Duodenal mucosa (tissue), 2 donors: ENCODE data around the gene KCNIP3.

ENCODE experiments used
- H3K27ac ChIP-seq: one replicate; pipeline ENCODE4 v1.7.0; 2013; ENCODE audit warnings: low read depth, low read length
- H3K27me3 ChIP-seq, 2 donors: one replicate each; pipeline ENCODE4 v1.7.0; 2013; ENCODE audit warnings: low read length in 2 of 2, control low read depth in 1 of 2; ENCODE audit not compliant: insufficient read depth in 2 of 2, control insufficient read depth in 1 of 2
- H3K36me3 ChIP-seq, 2 donors: one replicate each; pipeline ENCODE4 v1.7.0; 2013; ENCODE audit warnings: low read length in 2 of 2, control low read depth in 1 of 2; ENCODE audit not compliant: insufficient read depth in 2 of 2, control insufficient read depth in 1 of 2
- H3K4me1 ChIP-seq, 2 donors: one replicate each; pipeline ENCODE4 v1.7.0; 2013; ENCODE audit warnings: low read length in 2 of 2, control low read depth in 1 of 2; ENCODE audit not compliant: insufficient read depth in 2 of 2, control insufficient read depth in 1 of 2
- H3K4me3 ChIP-seq, 2 donors: one replicate each; pipeline ENCODE4 v1.7.0; 2013; ENCODE audit warnings: low read length in 2 of 2, low read depth in 1 of 2
- H3K9ac ChIP-seq, 2 donors: one replicate each; pipeline ENCODE4 v1.7.0; 2013; ENCODE audit warnings: low read length in 2 of 2, low read depth in 1 of 2
- H3K9me3 ChIP-seq, 2 donors: one replicate each; pipeline ENCODE4 v1.7.0; 2013; ENCODE audit warnings: low read length in 2 of 2, control low read depth in 1 of 2; ENCODE audit not compliant: control insufficient read depth in 1 of 2

Gene KCNIP3

DNA sequence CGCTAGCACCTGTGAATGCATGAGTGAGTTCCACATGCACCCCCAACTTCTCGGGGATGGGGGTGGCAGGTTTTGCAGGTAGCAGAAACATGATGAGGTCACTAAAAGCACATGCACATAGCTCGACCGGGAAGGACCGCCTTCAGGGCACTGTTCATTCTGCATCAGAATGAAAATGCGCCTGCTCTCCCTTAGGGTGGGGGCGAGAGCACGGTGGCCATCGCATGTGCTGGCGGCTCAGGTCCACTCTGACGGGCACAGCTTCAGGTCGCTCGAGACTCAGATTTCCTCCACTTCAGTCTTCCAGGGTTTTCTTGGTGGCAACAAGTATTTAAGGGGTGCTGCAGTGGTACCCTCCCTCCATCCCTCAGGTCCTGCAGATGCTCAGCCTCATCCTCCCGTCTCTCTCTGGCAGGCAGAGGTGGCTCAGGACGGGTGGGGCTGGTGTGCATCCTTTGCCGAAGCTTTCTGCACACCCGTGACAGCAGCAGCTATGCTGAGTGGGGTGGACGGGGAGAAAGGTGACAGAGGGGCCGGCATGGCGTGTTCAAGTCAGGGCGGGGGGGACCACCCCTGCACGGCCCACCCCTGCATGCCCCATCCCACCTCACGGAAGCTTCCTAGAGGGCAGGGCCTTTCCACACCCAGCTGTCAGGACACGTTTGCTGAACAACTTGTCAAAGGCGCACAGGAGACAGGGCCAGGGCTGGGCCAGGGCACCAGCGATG is 14.8 kb downstream of the KCNIP3 start:
- Histone ChIP-seq H3K9ac (no peak overlapping the region), H3K36me3 (no peaks in the 10 kb centered on the region)

DNA sequence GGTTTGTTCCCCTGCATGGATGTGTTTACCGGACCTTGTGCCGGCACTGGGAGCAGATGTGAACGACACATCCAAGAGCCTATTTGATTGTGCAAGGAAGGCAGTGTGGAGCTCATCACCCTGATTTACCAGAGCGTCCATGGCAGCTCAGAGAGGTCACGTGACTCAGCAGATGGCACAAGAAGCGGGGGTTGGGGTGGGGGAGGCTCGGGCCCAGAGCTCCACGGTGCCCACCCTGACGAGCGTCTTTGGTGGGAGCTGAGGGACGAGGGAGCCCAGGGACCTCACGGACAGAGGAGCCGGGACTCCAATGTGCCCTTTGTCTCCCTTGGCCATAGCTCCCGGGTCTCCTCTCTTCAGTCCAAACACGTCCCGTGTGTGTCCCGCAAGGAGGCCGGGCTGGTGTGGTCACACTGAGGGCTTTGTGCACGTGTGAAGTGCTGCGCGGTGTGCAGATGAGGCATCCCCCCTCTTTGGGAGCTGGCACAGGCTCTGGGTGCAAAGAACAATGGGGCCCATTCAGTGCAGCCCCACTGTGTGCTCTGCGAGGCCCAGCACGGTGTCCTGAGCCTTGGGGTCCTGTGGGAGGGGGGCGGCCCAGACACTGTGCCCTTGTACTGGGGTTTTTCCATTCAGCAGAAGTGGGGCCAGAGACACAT is 15.5 kb downstream of the KCNIP3 start:
- no peak overlapping the region for H3K27ac ChIP-seq
- no peaks in the 10 kb centered on the region for H3K36me3 ChIP-seq
- H3K9ac ChIP-seq, result no peak overlapping the region

More for the DNA sequence above, 14.8 kb downstream of the KCNIP3 start:
- Histone ChIP-seq H3K27me3 (no peaks in the 10 kb centered on the region), H3K4me3 (no peak overlapping the region), H3K27ac (no peak overlapping the region), H3K4me1 (peaks cover 11% of the 10 kb centered on the region in 2 donors), H3K9me3 (no peaks in the 10 kb centered on the region)

DNA sequence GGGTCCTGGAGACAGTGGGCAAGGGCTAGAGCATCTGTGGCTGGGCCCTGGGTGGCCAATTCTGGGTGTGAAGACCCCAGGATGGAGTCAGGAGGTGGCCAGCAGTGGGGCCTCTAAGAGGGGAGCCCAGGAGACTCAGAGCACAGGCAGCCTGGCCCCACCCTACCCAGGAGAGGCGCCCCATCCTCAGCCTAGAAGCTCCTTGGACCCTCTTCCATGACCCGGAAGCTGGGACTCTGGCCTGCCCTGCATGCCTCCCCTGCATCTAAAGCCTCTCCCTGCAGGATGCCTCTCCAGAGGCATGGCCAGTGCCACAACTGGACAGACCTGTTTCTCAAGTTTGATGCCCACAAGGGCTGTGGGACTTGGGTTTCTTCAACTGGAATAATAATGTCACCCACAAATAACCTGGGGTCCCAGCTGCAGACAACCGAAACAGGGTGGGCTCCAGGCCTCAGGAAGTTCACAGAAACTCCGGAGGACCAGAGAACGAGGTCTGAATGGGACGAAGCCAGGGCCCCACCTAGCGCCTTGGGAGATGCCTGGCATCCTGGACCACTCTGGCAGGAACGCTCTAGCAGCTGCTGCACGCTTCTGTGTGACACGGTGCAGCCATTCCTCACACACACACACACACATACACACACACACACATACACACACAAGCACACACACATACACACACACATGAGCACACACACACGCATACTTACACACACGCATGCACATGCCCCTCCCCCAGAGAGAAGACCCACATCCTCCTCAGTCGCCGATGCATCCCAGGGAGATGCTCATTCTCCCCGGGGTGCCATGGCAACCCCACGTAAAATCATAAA is 16.4 kb downstream of the KCNIP3 start:
- Histone ChIP-seq H3K36me3 (no peaks in the 10 kb centered on the region), H3K4me1 (peaks cover 11% of the 10 kb centered on the region in 2 donors), H3K27me3 (no peaks in the 10 kb centered on the region), H3K27ac (no peak overlapping the region), H3K9me3 (no peaks in the 10 kb centered on the region), H3K4me3 (no peak overlapping the region), H3K9ac (no peak overlapping the region)

More for the DNA sequence above, 15.5 kb downstream of the KCNIP3 start:
- no peaks in the 10 kb centered on the region for H3K27me3 ChIP-seq
- H3K4me1 ChIP-seq, result peaks cover 11% of the 10 kb centered on the region in 2 donors
- H3K4me3 ChIP-seq, result no peak overlapping the region
- H3K9me3 ChIP-seq, result no peaks in the 10 kb centered on the region

DNA sequence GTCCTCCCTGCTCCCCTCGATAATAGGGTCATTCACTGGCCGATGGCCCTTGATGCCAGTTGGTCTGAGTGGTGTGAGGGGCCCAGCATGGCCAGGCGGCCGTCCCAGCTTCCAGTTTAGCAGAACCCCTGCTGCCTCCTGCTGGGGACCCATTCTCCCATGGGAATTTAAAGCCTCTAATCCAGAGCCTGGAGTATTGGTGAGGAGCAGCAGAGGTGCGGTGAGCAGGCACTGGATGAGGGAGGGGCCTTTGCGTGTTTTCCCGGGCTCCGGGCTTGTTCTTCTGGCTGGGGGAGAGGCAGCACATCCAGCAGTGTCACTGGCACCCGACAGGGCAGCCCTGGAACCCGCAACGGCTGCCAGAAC is 17.4 kb downstream of the KCNIP3 start:
- H3K27me3 ChIP-seq, result no peaks in the 10 kb centered on the region
- peaks cover 11% of the 10 kb centered on the region in 2 donors for H3K4me1 ChIP-seq
- H3K4me3 ChIP-seq, result no peak overlapping the region
- no peak overlapping the region for H3K27ac ChIP-seq
- H3K36me3 ChIP-seq, result no peaks in the 10 kb centered on the region
- no peaks in the 10 kb centered on the region for H3K9me3 ChIP-seq
- no peak overlapping the region for H3K9ac ChIP-seq

DNA sequence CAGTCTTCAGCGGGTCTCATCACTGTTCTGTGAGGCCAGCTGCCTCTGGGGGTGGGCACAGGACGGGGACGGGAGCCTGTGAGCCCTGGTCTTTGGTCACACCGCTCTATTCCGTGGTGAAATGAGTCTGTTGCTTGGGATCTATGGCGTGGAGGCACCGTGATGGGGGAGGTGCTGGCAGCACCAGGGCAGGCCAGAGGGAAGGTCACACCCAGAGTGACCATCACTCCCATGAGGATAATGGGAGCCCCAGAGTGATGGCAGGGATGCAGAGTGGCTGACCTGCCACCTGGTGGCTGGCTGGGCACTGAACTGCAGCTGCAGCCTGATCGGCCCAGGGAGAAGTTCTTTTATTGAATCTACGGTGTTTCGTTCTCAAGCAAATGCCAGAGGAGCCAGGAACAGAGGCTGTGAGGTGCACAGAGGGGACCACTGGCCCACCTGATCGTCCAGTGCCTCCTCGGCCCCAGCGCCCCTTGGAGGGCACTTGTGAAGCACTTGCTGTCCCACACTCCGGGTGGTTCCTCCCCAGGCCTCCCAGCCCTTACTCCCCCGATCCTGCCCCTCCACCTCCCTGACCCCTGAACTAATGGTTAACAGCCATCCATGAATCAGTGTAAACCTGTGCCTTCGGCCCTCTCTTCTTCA is 17.9 kb downstream of the KCNIP3 start:
- Histone ChIP-seq H3K4me1 (peaks cover 10 to 11% of the 10 kb centered on the region in 2 donors), H3K9ac (no peak overlapping the region), H3K27ac (no peak overlapping the region), H3K9me3 (no peaks in the 10 kb centered on the region), H3K4me3 (no peak overlapping the region), H3K27me3 (no peaks in the 10 kb centered on the region), H3K36me3 (no peaks in the 10 kb centered on the region)

DNA sequence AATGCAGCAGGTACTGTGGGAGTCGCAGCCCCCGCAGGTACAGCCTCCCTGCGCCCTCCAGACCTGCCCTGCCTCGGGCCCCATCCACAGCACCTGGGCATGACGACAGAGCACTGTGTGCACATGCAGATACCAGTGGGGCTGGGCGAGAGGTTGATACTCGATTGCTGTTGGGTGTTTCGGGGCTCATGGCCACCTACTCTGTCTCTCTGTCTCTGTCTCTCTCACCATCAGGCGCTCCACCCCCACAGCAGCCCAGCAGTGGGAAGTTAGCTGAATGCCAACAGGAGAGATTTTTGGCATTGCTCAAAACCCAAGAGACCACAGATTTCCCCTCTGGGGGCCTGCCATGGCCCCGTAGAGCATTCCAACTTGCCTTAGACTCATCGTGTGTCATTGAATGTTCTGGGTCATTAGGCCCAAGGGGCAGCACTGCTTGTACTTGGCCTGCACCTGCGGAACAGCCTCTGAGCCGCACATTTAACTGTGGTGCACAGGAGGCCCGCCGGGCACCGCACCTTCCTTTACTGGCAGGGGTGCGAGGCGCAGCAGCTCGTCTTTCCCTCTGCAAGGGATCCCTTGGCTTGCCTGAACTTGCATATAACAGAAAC is 18.8 kb downstream of the KCNIP3 start:
- H3K36me3 ChIP-seq, result no peaks in the 10 kb centered on the region
- no peak overlapping the region for H3K27ac ChIP-seq
- H3K27me3 ChIP-seq, result no peaks in the 10 kb centered on the region
- H3K4me1 ChIP-seq, result peaks cover 2 to 5% of the 10 kb centered on the region in 2 donors
- H3K9me3 ChIP-seq, result no peaks in the 10 kb centered on the region
- no peak overlapping the region for H3K4me3 ChIP-seq
- no peak overlapping the region for H3K9ac ChIP-seq

DNA sequence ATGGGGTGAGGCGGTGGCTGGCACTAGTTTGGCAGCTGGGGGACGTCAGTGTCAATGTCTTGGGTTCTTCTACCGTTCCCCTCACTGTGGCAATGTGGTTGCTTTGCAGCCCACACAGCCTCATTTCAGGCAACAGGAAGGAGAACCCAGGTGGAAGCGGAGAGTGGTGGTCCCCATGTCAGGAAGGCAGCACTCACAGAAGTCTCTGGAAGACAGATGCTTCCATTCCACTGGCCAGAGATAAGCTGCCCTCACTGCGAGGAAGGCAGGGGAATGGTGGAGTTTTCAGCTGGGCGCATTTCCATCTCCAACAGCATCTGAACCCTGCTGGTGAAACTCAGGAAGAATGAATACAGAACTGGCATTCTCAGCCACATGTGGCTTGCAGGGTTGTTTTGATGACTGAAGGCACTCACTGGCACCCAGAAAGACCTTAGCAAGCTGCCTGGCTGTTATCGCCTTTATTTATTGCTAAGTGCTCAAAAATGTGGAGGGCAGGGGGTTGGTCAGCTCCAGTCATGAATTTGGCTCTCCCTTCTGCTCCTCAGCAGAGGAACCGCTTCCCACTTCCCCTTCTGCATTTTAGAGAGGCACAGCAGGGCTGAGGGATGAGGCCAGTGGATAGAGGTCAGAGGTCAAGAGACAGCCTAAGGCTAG is 19.4 kb downstream of the KCNIP3 start:
- H3K9me3 ChIP-seq, result no peaks in the 10 kb centered on the region
- H3K27ac ChIP-seq, result no peak overlapping the region
- no peaks in the 10 kb centered on the region for H3K27me3 ChIP-seq
- H3K36me3 ChIP-seq, result no peaks in the 10 kb centered on the region
- H3K4me3 ChIP-seq, result no peak overlapping the region
- no peaks in the 10 kb centered on the region for H3K4me1 ChIP-seq
- H3K9ac ChIP-seq, result no peak overlapping the region

DNA sequence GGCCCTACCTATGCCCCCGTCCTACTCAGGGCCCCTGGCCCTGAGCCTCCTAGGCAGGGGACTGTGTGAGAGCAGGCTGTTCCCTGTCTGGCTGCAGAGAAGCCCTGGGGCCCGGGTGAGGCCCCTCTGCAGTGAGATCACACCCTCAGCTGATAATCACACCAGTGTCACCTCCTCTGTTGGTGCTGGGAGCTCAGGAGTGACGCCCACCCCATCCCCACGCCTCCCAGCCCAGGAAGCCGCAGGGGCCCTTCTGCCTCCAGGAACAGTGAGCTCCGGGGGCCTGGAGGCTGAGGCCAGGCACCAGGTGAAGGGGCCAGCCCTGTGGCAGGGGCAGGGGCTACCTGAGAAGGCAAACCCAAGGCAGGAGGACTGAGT is 20.0 kb downstream of the KCNIP3 start:
- Histone ChIP-seq H3K9ac (no peak overlapping the region), H3K27ac (no peak overlapping the region), H3K4me3 (no peak overlapping the region), H3K4me1 (no peaks in the 10 kb centered on the region), H3K9me3 (no peaks in the 10 kb centered on the region), H3K27me3 (no peaks in the 10 kb centered on the region), H3K36me3 (no peaks in the 10 kb centered on the region)

DNA sequence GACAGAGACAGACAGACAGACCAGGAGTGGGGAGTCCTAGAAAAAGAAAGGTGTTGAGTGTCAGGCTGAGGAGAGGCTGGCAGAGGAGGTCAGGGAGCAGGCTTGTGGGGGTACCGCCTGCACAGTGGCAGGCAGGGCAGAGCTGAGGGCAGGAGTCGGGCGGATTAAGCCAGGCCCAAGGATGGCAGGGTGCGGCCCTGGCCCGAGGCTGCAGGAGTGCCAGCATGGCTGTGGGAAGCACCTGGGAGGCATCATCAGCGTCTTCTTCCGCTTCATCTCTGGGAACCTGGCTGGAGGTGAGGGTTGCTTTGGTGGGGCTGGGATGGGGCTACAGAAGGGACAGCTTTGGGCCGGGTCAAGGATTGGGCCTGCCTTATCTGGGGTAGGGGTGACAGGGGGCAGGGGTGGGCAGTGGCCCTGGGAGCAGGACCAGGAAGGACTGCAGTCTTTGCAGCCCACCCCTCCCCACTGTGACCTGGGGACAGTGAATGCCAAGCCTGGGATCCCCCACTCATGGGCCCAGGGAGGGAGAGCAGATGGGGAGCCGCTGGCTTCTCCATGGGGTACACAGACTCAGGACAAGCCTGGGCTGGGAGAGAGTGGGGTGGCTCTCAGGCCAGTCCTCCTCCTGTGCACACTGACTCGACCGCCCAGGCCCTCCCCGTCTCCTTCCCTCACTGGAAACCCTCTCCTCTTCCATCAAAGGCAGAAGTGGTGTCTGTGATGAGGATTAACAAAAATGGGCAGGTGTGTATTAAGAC is 20.7 kb downstream of the KCNIP3 start:
- H3K36me3 ChIP-seq, result no peaks in the 10 kb centered on the region
- H3K27ac ChIP-seq, result no peak overlapping the region
- H3K9me3 ChIP-seq, result no peaks in the 10 kb centered on the region

More for the DNA sequence above, 20.7 kb downstream of the KCNIP3 start:
- H3K4me3 ChIP-seq, result no peak overlapping the region
- H3K4me1 ChIP-seq, result no peaks in the 10 kb centered on the region
- H3K27me3 ChIP-seq, result no peaks in the 10 kb centered on the region
- no peak overlapping the region for H3K9ac ChIP-seq
